Gastrocnemius medialis (tissue), 4 donors: ENCODE data around the gene NR2C2. TPM values are rescaled to one million over a fixed set of nuclear protein-coding genes. Genes with fewer than 3 reads are reported as not detected.

Experiments used
- ATAC-seq, 2 donors: fragments of 150-250 bp; one replicate each; pipeline ENCODE4 v1.9.1; 2016
- DNase-seq, 2 donors: peaks; one replicate each; pipeline ENCODE4 v3.0.0-alpha.2; 2019
- H3K27ac ChIP-seq, 4 donors: fragments of 200-600 bp; sonication (generic); 1 replicate in 1 of 4; 2 replicates in 3 of 4; pipeline ENCODE4 v1.5.1; 2016 to 2018; ENCODE audit warnings: mild to moderate bottlenecking in 2 of 4, moderate library complexity in 1 of 4
- H3K27me3 ChIP-seq, 3 donors: fragments of 200-600 bp; sonication (generic) in 2 of 3; 1 replicate in 1 of 3; 2 replicates in 2 of 3; pipeline versions ENCODE4 v1.5.1 to v1.6.0; 2016 to 2019; ENCODE audit warnings: mild to moderate bottlenecking in 1 of 3, moderate library complexity in 1 of 3
- H3K36me3 ChIP-seq, 2 donors: fragments of 200-600 bp; sonication (generic) in 1 of 2; one replicate each; pipeline ENCODE4 v1.5.1; 2017 to 2018
- H3K4me1 ChIP-seq, 2 donors: fragments of 200-600 bp; sonication (generic) in 1 of 2; one replicate each; pipeline ENCODE4 v1.5.1; 2016 to 2017; ENCODE audit warnings: mild to moderate bottlenecking in 2 of 2
- H3K4me3 ChIP-seq, 4 donors: fragments of 200-600 bp; sonication (generic) in 3 of 4; 1 replicate in 1 of 4; 2 replicates in 3 of 4; pipeline ENCODE4 v1.5.1; 2016 to 2019; ENCODE audit warnings: mild to moderate bottlenecking in 2 of 4
- H3K9me3 ChIP-seq, 3 donors: fragments of 200-600 bp; sonication (generic) in 2 of 3; 1 replicate in 1 of 3; 2 replicates in 2 of 3; pipeline ENCODE4 v1.5.1; 2016 to 2019
- CTCF ChIP-seq, 5 experiments: fragments of 450-650 bp in 3 of 5; fragments of 200-600 bp in 2 of 5; sonication (generic) in 2 of 5; IDR thresholded peaks in 4 of 5; conservative IDR thresholded peaks in 1 of 5; 1 replicate in 4 of 5; 2 replicates in 1 of 5; pipeline ENCODE4 v1.5.1; 2016 to 2019; ENCODE audit warnings: antibody characterized with exemption in 5 of 5, mild to moderate bottlenecking in 3 of 5, moderate library complexity in 3 of 5
- POLR2A ChIP-seq, 2 donors: fragments of 450-650 bp; IDR thresholded peaks; one replicate each; pipeline ENCODE4 v1.6.1; 2017; ENCODE audit warnings: antibody characterized with exemption in 2 of 2, mild to moderate bottlenecking in 2 of 2, moderate library complexity in 2 of 2
- in situ Hi-C, 4 donors: fragments of 200-750 bp; cut with MboI; loops; one replicate each; pipeline versions ENCODE4 v1.15.0 to v1.8.0; 2017; ENCODE audit warnings: low sequenced_read_pairs in 4 of 4
- intact Hi-C: fragments of 100-400 bp; cut with DNase I; formaldehyde crosslinking; loops from one replicate; pipeline ENCODE4 v1.15.1; 2023; ENCODE audit warnings: low total_unique reads
- total RNA-seq, 4 donors: library from RNA; depleted of rRNA; stranded (reverse); fragments of >200 nt; gene quantifications; one replicate each; pipeline versions ENCODE4 v1.1.0 to v1.2.3, GENCODE V29; 2016

The NR2C2 gene
- total RNA-seq, 4 donors from 2014 or later = 26.0 to 45.5 (median 33.2) TPM

- H3K27ac ChIP-seq = peak overlapping the region; percentile 69 to 84 (median 82)
- in situ Hi-C loops = no loop called here
- no peak overlapping the region for H3K4me3 ChIP-seq
- ATAC-seq = peak; percentile 97 to 98
- H3K9me3 ChIP-seq = no peaks in the 10 kb centered on the region
- intact Hi-C loops = loop anchor here (2.0 kb wide), 1 partner anchor 95 kb away; no protein-coding TSS in a partner anchor
- no peaks in the 10 kb centered on the region for H3K27me3 ChIP-seq
- peaks cover 17 to 18% of the 10 kb centered on the region in 2 donors for H3K4me1 ChIP-seq
- TF ChIP-seq POLR2A (IDR thresholded peaks at IDR 0.05) (no peak), CTCF (IDR thresholded peaks at IDR 0.05 in 4 of 5, conservative IDR thresholded peaks at IDR 0.05 in 1 of 5) (no peak)
- peaks cover 0 to 14% of the 10 kb centered on the region in 2 donors for H3K36me3 ChIP-seq
- DNase-seq = peak; percentile 65 to 71
Measured at GRCh38 chr3:15007681-15008141, 60.3 kb downstream of the NR2C2 start.

GRCh38 chr3:15009167-15009566 lies 61.8 kb downstream of the NR2C2 start:
- ATAC-seq (no peak), DNase-seq (no peak)
- in situ Hi-C loops = no loop called here

GRCh38 chr3:15010664-15011063 lies 63.3 kb downstream of the NR2C2 start:
- intact Hi-C loops = no loop called here
- Histone ChIP-seq H3K27ac (peak overlapping the region in 3 of 4 donors; percentile 57 to 68 (median 63)), H3K27me3 (no peaks in the 10 kb centered on the region), H3K9me3 (no peaks in the 10 kb centered on the region), H3K36me3 (peaks cover 0 to 16% of the 10 kb centered on the region in 2 donors), H3K4me3 (no peak overlapping the region), H3K4me1 (peaks cover 25 to 34% of the 10 kb centered on the region in 2 donors)
- ATAC-seq = no peak
- no peak for DNase-seq
- in situ Hi-C loops = no loop called here
- no peak for TF ChIP-seq POLR2A (IDR thresholded peaks at IDR 0.05)
- TF ChIP-seq CTCF (IDR thresholded peaks at IDR 0.05 in 4 of 5, conservative IDR thresholded peaks at IDR 0.05 in 1 of 5) = no peak

More at GRCh38 chr3:15009167-15009566, 61.8 kb downstream of the NR2C2 start:
- H3K4me1 ChIP-seq = peaks cover 17 to 20% of the 10 kb centered on the region in 2 donors
- H3K27ac ChIP-seq = peak overlapping the region in 1 of 4 donors; percentile 14
- H3K27me3 ChIP-seq = no peaks in the 10 kb centered on the region
- intact Hi-C loops = no loop called here
- H3K36me3 ChIP-seq = peaks cover 0 to 21% of the 10 kb centered on the region in 2 donors
- H3K9me3 ChIP-seq = no peaks in the 10 kb centered on the region
- TF ChIP-seq POLR2A (IDR thresholded peaks at IDR 0.05) (no peak), CTCF (IDR thresholded peaks at IDR 0.05 in 4 of 5, conservative IDR thresholded peaks at IDR 0.05 in 1 of 5) (no peak)
- H3K4me3 ChIP-seq = no peak overlapping the region

GRCh38 chr3:15011174-15011573 lies 63.8 kb downstream of the NR2C2 start:
- DNase-seq = no peak
- in situ Hi-C loops = no loop called here
- H3K9me3 ChIP-seq = no peaks in the 10 kb centered on the region
- no peak overlapping the region for H3K4me3 ChIP-seq
- no peaks in the 10 kb centered on the region for H3K27me3 ChIP-seq
- H3K4me1 ChIP-seq = peaks cover 27 to 39% of the 10 kb centered on the region in 2 donors
- peak overlapping the region in 3 of 4 donors; percentile 57 to 68 (median 63) for H3K27ac ChIP-seq
- intact Hi-C loops = no loop called here
- ATAC-seq = peak; percentile 10 to 23
- peaks cover 0 to 12% of the 10 kb centered on the region in 2 donors for H3K36me3 ChIP-seq
- no peak for TF ChIP-seq CTCF (IDR thresholded peaks at IDR 0.05 in 4 of 5, conservative IDR thresholded peaks at IDR 0.05 in 1 of 5)
- no peak for TF ChIP-seq POLR2A (IDR thresholded peaks at IDR 0.05)
